Activated T-cell treated with anti-CD3 and anti-CD28 coated beads for 24 hours (primary cell): ENCODE measurements around the gene PLIN4.
A peak's percentile ranks its signal among the peaks of the same experiment; 100 is the strongest.

Experiments
- DNase-seq: peaks from one replicate; pipeline ENCODE4 v3.0.0-alpha.2; 2020; ENCODE audit warnings: low read depth

Gene PLIN4

DNA sequence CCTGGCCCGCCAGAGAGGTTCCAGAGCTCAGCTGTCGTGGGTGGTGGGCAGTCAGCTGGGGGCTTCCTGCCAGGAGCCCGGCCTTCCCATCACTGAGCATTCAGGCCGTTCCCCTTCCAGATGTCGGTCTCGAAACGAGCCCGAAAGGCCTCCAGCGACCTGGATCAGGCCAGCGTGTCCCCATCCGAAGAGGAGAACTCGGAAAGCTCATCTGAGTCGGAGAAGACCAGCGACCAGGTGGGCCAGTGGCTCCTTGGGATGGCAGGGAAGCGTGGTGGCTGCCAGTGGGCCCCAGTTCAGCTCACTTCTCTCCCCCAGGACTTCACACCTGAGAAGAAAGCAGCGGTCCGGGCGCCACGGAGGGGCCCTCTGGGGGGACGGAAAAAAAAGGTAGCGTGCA is 26.8 kb downstream of the PLIN4 start:
- no peak for DNase-seq

DNA sequence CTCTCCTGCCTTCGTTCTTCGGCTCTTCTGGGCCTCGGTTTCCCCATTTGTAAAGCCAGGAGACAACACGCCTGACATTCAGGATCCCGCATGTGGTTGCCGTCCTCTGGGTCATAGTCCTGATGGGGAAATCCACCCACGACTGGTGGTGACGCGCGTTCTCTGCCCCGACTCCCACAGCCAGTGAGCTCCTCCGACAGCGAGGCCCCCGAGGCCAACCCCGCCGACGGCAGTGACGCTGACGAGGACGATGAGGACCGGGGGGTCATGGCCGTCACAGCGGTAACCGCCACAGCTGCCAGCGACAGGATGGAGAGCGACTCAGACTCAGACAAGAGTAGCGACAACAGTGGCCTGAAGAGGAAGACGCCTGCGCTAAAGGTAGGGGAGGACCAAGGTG is 29.8 kb downstream of the PLIN4 start:
- no peak for DNase-seq

DNA sequence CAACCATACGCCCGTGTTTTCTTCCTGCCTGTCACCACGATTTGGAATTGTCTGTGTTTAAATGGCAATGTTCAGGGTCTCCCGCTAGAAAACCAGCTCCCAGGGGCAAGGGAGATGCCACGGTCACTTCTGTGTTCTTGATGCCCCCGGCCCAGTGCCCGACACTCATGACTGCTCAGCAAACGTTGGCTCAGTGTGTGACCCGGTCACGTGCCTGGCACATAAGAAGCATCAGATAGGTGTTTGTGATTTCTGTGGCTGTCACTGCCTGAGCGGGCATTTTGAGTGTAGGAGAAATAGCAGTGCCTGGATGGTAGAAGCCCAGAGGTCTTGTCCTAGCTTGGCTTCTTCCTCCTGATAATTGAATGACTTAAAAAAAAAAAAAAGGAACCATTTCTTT is 30.7 kb downstream of the PLIN4 start:
- DNase-seq: no peak

DNA sequence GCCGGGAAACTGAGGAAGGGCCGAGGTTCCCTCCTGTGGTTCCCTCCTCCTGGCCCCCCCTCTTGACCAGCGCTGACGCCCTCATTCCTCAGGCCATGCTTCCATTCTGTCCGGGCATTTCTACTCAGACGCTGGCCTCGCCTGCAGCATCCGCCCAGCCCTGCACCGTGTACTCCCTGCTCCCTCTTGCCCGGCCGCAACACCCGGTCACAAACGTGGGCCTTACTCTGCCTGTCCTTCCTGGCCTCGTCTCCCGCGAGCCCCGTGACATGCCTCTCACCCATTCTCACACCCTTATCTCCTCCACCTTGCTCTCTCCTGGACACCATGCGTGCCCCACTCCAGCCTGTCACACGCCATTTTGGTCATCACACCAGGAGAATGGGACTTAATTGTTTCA is 34.9 kb downstream of the PLIN4 start:
- no peak for DNase-seq

DNA sequence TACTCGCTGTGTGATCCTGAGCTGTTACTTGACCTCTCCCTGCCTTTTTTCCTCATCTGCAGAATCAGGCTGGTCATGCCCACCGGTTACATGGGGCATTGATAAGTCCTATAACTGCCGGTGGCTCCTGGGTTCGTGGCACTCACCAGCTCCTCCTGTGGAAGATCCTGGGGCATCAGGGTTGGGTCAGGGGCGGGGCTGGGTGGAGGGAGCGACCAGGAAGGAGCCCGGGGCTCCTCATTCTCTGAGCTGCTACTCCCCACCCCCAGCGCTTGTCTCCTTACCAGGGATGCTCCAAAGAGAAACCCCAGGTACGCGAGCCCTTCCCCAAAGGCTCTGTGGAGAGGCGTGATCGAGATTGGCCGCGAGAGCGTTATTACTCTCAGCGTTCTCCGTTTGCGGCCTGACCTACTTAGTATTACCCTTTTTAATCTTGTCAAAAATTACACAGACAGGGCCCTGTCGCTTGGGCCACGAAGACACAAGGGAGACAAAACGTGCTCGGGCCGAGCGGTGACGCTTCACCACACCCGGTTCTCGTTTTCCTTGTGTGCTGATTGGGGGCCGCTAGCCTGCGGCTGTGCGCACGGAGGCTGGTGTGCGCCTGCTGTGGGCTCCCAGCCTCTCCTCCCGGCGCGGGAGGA is 35.4 kb downstream of the PLIN4 start:
- no peak for DNase-seq

DNA sequence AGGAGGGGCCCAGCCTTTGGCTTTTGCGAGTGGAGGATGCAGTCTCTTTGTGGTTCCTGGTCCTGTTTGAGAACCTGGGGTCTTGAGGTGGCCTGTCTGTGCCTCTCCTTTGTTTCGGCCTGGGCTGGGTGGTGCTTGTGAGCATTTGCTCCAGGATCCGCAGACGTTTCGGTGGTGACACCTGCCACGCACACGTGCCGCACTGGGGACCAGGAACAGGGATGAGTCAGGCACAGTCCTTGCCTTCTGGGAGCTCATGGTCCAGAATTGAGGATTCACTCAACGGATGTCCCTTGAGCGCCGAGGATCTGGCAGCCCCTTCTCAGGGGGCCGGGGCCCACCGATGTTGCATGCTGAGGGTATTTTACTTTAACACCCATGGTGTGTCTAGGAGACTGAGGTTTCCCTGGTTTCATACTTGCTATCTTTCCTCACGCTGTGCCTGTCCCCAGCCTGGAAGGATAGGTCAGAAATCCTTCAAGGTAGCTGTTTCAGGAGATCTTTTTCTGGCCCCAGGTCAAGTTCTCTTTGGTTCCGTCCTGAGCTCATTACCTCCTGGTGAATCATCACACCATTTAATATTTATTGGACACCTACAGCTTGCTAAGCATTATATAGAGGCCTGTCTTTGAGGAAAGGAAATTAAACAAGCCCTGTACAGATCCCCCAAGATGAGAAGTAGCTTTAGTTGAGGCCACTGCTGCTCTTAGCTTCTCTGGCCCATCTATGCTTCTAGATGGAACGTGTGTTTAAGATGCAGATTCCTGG is 41.1 kb downstream of the PLIN4 start:
- DNase-seq: no peak

DNA sequence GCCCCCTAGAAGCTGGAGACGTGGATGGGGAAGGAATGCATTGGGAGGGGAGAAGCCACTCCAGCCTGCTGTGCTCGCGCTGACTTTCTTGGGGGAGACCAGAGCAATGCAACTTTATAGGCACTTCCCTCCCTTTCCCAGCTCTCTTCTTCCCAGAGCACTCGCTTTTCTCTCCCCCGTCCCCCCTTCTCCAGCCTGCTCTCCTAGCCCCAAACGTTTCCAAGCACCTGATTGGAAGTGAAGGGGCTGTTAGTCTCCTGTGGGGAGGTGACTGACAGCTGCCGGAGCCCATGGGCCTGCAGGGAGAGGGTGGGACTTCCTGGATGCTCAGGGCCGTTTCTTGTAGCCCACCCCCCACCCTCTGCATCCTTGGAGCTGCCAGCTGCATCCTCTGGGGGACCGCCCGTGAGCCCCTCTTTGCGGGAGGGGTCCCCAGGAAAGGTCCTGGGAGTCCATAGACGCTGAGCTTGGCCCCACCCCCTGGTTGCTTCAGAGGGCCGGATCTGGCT is 43.7 kb downstream of the PLIN4 start:
- no peak for DNase-seq

DNA sequence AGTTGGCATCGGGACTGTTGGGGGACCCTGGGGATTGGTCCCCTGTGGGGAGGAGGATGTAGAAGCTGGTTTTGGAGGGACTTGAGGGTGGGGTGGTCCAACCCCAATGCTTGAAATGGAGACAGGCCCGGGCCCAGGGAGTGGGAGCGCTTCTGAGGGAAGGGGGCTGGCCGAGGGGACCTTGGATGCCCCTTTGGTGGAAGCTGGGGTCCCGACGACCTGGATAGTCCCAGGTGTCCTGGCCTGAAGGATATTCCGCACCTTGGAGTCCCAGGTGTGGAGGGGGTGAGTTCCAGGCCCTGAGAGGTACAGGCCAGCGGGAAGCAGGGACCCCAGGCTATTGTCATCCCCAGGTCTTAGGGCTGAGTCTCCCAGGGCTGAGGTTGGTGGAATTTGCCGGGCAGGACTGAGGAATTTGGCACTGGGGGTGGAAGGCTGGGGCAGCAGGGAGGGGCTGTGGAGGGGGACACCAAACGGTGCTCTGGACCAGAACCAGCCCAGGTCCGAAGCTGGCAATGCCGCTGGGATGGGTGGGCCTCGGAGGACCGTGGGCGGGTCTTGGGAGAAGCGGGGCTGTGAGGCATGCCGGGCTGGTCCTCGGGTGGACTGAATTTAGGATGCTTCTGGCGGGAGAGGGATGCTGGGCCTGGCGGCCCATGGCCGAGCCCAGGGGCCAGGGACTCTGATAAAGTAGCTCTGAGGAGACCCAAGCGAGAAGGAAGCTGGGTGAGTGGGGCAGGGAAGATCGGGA is 44.3 kb downstream of the PLIN4 start:
- DNase-seq: no peak

DNA sequence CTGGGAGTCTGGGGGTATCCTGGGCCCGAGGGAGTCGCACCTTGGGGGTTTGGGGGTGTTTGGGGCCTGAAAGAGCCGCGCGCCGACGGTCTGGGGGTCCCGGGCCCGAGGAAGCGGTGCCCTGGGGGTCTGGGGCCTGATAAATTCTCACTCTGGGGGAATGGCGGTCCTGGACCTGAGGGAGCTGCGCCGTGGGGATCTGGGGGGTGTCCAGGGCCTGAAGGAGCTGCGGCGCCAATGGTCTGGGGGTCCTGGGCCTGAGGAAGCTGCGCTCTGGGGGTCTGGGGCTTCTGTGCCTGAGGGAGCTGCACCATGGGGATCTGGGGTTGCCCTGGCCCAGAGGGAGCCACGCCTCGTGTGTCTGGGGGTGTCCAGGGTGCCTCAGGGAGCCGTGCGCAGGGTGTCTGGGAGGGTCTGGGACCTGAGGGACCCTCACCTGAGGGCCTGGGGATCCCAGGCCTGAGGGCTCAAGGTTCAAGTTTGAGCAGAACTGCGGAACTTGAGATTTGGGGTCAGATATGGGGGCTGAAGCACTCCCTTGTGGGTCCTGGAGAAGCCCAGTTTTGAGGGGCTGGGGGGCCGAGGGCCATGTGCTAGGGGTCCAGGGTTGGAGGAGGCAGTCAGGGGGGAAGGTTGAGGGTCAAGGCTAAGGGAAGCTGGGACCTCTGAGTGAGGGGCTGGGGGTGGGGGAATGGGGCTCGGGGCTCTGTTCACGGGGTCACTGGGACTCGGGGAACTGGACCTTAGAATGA is 45.1 kb downstream of the PLIN4 start:
- no peak for DNase-seq

DNA sequence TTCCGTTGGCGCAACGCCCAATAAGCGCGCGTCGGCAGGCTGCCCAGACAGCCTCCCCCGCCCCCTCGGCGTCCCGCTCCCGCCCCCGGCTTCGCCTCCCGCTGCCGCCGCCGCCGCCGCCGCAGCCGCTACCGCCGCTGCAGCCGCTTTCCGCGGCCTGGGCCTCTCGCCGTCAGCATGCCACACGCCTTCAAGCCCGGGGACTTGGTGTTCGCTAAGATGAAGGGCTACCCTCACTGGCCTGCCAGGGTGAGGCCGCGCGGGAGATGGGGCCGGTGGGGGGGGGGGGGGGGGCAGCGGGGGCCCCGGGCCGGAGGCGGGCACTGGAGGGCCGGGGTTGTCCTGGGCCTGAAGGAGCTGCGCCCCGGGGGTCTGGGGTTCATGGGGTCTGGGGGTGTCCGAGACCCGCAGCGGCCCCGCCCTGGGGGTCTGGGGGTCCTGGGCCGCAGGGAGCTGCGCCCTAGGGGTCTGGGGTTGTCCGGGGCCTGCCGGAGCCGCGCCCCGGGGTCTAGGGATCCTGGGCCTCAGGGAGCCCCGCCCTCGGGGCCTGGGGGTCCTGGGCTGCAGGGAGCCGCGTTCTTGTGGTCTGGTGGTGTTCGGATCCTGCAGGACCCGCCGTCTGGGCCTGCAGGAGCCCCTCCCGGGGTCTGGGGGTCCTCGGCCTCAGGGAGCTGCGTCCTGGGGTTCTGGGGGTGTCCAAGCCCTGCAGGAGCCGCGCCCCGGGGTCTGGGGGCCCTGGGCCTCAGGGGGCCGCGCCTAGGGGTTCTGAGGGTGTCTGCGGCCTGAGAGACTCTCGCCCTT is 45.9 kb downstream of the PLIN4 start, which contains the start of gene HDGFL2:
Gene HDGFL2 (plus strand): TSS at position 124 of the 801 bp plus-strand sequence. CDS start 54 bp downstream, at position 178.
- no peak for DNase-seq

DNA sequence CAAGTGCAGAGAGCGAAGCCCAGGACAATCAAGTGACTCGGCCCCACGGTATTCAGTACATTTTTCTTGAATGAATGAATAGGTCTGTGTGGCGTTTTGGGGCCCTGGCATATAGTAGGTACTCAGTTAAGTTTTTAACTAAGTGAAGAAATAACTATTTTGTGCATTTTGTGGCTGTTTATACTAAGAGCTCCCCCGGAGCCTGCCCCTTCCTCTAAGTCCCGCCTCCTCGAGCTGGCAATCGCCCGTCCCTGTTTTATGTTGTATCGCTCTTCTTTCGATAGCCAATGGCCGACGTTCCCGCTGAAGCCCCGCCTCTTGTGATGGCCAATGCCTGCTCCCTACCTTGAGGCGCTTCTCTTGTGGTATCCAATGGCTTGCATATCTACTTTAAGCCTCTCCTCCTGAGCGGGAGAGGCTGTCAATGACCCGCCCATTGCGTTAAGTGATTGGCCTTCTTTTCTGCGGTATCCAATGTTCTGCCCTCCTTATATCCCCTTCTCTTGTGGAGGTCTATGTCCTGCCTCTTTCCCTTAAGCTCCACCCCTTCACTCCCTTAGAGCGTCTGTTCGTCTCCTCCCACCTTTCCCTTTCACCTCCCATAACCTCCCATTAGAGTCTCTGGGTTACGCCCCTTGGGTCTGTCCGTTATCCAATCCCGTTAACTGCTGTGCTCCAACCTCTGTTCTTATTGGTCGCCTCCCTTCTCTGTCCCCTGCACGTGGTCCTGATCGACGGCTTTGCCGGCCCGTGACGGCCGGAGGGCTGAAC is 46.7 kb downstream of the PLIN4 start:
- DNase-seq: peak; percentile 96

DNA sequence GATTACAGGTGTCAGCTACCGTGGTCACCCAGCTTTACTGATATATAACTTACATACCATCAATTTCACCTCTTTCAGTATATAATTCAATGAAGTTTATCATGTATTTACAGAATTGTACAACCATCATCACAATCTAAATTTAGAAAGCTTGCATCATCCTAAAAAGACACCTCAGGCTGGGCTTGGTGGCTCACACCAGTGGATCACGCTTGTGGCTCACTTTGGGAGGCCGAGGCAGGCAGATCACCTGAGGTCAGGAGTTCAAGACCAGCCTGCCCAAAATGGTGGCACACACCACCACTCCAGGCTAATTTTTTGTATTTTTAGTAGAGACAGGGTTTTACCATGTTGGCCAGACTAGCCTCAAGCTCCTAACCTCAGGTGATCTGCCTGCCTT is 50.5 kb downstream of the PLIN4 start:
- no peak for DNase-seq

DNA sequence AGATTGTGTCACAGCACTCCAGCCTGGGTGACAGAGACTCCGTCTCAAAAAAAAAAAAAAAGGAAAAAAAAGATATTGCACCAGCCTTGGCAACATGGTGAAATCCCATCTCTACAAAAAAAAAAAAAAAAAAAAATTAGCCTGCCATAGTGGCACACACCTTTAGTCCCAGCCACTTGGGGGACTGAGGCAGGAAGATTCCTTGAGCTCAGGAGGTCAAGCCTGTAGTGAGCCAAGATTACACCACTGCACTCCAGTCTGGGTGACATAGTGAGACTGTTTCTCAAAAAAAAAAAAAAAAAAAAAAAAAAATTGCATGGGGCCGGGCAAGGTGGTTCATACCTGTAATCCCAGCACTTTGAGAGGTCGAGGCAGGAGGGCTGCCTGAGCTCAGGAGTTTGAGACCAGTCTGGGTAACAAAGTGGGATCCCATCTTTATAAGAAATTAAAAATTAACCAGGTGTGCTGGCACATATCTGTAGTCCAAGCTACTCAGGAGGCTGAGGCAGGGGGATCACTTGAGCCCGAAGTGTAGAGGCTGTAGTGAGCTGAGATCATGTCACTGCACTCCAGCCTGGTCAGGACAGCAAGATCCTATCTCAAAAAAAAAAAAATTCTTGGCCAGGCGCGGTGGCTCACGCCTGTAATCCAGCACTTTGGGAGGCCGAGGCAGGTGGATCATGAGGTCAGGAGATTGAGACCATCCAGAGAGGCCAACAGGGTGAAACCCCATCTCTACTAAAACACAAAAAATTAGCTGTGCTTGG is 53.3 kb downstream of the PLIN4 start:
- DNase-seq: no peak

DNA sequence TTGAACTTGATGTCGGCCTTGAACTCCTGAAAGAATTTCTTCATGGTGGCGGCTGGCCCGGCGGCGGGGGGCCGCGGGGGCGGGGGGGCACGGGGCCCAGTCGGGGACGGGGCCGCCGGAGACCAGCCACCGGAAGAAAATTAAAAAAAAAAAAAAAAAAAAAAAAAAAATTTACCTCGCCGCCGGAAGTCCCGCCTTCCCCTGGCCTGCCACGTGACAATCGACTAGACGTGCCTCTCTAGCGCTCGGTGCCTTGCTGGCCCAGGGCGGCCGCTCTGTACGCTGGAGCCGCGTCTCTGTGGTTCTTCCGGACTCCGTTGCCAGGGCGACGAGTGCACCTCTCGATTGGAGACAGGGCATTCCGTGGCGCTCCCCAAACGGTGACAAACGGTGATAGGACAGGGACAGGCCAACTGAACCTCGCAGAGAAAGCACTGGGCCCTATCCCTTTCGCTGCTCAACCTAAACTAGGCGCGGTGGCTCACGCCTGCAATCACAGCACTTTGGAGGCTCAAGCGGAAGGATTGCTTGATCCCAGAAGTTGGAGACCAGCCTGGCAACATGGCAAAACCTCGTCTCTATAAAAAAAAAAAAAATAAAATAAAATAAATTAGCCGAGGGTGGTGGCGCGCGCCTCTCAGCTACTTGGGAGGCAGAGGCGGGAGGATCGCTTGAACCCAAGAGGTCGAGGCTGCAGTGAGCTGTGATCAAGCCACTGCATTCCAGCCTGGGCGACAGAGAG is 60.5 kb downstream of the PLIN4 start, which contains the start of gene UBXN6:
Gene UBXN6 (minus strand): TSS at position 141 of the 742 bp plus-strand sequence. CDS start 97 bp downstream, at position 44.
- DNase-seq: peak; percentile 98

DNA sequence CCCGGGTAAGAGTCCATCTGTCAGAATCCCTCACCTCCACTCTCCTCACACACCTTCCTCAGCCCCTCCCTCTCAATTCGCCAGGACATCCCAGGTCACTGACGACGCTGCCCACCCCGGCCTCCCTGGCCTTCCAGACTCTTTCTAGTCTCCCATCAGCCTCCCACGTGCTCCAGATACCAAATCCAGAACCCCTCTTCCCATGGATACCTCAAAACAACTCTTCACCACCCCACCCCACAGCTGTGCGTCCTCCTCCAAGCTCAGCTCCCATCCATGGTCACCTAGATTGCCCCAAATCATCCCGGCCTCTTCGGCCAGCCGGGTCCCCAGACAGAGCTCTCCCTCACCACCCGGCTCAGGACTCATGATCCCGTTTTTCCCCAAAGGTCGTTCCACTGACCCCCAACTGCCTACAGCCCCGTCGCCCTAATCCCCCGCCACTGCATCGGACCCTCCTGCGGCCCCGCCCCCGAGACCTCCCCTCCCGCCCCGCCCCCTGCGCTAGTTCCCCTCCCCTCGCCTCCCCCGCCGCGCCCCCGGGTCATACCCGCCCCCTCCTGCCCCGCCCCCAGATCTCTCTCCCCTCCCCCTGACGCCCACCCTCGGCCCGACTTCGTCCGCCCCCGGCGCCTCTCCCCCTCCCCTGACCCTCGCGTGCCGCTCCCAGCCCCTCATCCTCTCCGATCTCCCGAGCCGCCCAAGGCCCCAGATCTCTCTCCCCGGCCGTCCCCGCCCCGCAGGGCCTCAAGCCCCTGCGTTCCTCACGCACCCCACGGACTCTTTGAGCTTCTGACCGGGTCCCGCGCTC is 61.2 kb downstream of the PLIN4 start:
- DNase-seq: no peak

DNA sequence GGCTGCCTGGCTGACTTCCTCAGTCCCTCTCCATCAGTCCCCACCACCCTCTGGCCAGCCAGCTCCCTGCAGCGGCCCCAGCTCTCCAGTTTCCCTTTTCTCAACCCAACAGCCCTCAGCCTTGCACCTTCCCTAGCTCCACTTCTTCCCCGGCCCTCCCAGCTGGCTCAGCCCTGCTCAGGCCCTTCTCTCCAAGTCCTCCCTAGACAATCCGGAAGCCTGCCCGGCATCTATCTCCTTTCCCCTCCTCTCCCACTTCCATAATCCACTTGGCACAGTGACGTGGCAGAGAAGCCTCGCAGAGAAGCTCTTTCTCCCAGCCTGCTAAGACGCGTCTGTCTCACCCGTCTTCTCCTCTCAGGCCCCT is 61.8 kb downstream of the PLIN4 start:
- DNase-seq: no peak

DNA sequence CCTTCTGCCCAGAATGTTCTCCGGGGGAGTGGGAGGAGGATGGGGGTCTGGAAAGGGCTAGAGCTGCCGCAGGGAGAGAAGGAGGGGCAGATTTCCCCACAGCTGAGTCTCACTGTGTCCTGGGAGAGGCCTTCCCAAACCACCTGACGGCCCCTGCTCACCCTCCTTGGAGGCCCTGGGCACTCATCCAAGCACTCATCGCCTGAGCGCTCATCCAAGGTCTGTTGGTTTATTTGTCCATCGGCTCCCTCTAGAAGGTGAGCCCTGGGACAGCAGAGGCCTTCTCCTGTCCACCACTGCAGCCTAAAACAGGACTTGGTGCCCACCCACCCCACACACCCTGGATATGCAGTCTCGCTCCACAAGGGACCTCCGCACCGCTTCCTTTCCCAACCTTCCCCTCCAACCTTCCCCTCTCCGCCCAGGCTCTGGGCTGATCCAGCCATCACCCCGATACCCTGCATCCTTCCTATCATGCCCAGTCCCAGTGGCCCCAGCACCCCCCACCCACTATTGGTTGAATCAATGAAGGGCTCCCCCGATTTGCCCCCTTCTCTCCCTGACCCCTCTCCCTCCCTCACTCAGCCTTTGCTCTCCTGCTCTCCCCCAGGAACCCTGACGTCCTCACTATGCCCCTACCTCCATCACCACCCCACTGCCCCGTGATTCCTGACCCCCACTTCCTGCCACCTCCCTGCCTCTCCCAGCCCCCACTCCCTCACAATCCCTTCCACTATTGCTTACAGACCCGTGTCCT is 62.4 kb downstream of the PLIN4 start:
- no peak for DNase-seq
